Nephron (organoid): Measurements from ENCODE around the gene APOL1.

Source experiments
- H3K27ac Mint-ChIP-seq, 3 experiments: 2 replicates each; pipeline ENCODE4 v1.8.0; 2020; ENCODE audit warnings: mixed read lengths in 3 of 3, mild to moderate bottlenecking in 2 of 3, moderate library complexity in 1 of 3
- H3K27me3 Mint-ChIP-seq: 2 replicates; pipeline ENCODE4 v1.8.0; 2021; ENCODE audit warnings: low read depth, mild to moderate bottlenecking, moderate library complexity, mixed read lengths
- H3K36me3 Mint-ChIP-seq: 2 replicates; pipeline ENCODE4 v1.8.0; 2020; ENCODE audit warnings: low read depth, mixed read lengths
- H3K4me1 Mint-ChIP-seq: 2 replicates; pipeline ENCODE4 v1.8.0; 2020; ENCODE audit warnings: mixed read lengths
- H3K4me3 Mint-ChIP-seq, 3 experiments: 2 replicates each; pipeline ENCODE4 v1.8.0; 2020; ENCODE audit warnings: mild to moderate bottlenecking in 3 of 3, mixed read lengths in 3 of 3, moderate library complexity in 2 of 3
- H3K9me3 Mint-ChIP-seq: 2 replicates; pipeline ENCODE4 v1.8.0; 2020; ENCODE audit warnings: mixed read lengths
- CTCF ChIP-seq, 3 experiments: fragments of 200-600 bp; sonication (generic); IDR thresholded peaks; one replicate each; pipeline ENCODE4 v1.5.0; 2021; ENCODE audit warnings: antibody characterized with exemption in 3 of 3; ENCODE audit not compliant: unreplicated experiment in 3 of 3

APOL1 gene

GRCh38 chr22:36311386-36312085 is 58.6 kb downstream of the APOL1 start:
- Mint-ChIP-seq H3K4me3 (no peak overlapping the region), H3K4me1 (no peaks in the 10 kb centered on the region), H3K36me3 (peaks cover 55% of the 10 kb centered on the region), H3K27ac (no peak overlapping the region), H3K9me3 (no peaks in the 10 kb centered on the region), H3K27me3 (no peaks in the 10 kb centered on the region)
- no peak for TF ChIP-seq CTCF (IDR thresholded peaks at IDR 0.05; ENCODE audit: unreplicated experiment in 3 of 3)

- no peaks in the 10 kb centered on the region for H3K4me1 Mint-ChIP-seq
- no peak for TF ChIP-seq CTCF (IDR thresholded peaks at IDR 0.05; ENCODE audit: unreplicated experiment in 3 of 3)
- no peak overlapping the region for H3K4me3 Mint-ChIP-seq
- H3K27me3 Mint-ChIP-seq = no peaks in the 10 kb centered on the region
- H3K9me3 Mint-ChIP-seq = no peaks in the 10 kb centered on the region
- peaks cover 60% of the 10 kb centered on the region for H3K36me3 Mint-ChIP-seq
- H3K27ac Mint-ChIP-seq = no peak overlapping the region
Measured at GRCh38 chr22:36315325-36315724, 62.4 kb downstream of the APOL1 start.

GRCh38 chr22:36316419-36316818 is 63.5 kb downstream of the APOL1 start:
- TF ChIP-seq CTCF (IDR thresholded peaks at IDR 0.05; ENCODE audit: unreplicated experiment in 3 of 3) = no peak
- H3K27me3 Mint-ChIP-seq = no peaks in the 10 kb centered on the region
- no peak overlapping the region for H3K27ac Mint-ChIP-seq
- no peaks in the 10 kb centered on the region for H3K4me1 Mint-ChIP-seq
- no peak overlapping the region for H3K4me3 Mint-ChIP-seq
- H3K9me3 Mint-ChIP-seq = no peaks in the 10 kb centered on the region
- H3K36me3 Mint-ChIP-seq = peaks cover 61% of the 10 kb centered on the region
